Activated T-cell treated with anti-CD3 and anti-CD28 coated beads, Interleukin-2, amount 50 U/mL, for 24 hours (primary cell): ENCODE data around the gene MN1.

Source experiments
- DNase-seq: peaks from one replicate; pipeline ENCODE4 v3.0.0-alpha.2; 2020
- H3K27ac Mint-ChIP-seq: 2 replicates; pipeline ENCODE4 v1.8.0; 2020; ENCODE audit warnings: mild to moderate bottlenecking, mixed read lengths
- H3K27me3 Mint-ChIP-seq: 2 replicates; pipeline ENCODE4 v1.8.0; 2020; ENCODE audit warnings: mixed read lengths
- H3K36me3 Mint-ChIP-seq: 2 replicates; pipeline ENCODE4 v1.8.0; 2020; ENCODE audit warnings: low read depth, mixed read lengths
- H3K4me1 Mint-ChIP-seq: 2 replicates; pipeline ENCODE4 v1.8.0; 2020; ENCODE audit warnings: low read depth, mixed read lengths
- H3K4me3 Mint-ChIP-seq: 2 replicates; pipeline ENCODE4 v1.8.0; 2020; ENCODE audit warnings: mild to moderate bottlenecking, moderate library complexity, mixed read lengths
- H3K9me3 Mint-ChIP-seq: 2 replicates; pipeline ENCODE4 v1.8.0; 2020; ENCODE audit warnings: mixed read lengths

Gene MN1

GRCh38 chr22:27772984-27773498 is 28.5 kb downstream of the MN1 start:
- H3K9me3 Mint-ChIP-seq: no peaks in the 10 kb centered on the region
- H3K27ac Mint-ChIP-seq: no peak overlapping the region

DNA sequence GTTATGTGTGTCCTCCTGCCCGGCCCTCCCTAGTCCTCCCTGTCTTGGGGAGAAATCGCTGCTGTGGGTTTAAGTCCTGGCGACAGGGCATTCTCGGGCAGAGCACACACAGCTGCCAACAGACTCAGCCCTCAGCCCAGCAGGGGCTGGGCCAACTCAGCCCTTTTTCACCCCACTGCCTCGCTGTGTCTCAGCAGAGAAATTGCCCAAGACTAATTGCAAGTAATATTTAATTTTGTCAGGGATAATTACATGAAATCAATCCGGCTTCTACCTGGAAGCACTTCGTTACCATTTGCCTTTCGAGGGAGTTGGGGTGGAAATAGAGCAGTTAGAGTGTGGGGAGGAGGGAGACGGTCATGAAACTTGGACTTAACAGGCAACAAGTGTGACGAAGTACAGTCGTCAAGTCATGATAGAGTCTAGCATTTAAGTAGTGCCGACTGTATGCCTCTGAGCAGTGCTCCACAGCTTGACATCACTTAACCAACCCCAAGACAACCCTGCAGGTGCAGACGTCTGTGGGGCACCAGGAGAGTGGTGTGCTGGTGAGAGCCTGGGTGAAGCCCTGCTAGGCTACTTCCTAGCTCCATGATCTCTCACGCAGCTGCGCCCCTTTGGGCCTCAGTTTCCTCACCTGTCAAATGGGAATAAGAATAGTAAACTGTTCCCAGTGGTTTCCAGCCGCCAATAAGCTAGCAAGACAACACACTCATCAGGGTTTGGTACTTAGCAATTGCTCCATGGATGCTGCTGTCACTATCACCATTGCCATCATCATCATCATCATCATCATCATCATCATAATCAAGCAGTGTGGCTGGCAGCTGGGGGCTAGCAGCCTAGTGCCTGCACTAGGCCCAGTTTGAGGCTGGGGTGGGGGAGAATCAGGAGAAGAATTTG is 29.2 kb downstream of the MN1 start:
- no peak overlapping the region for H3K4me3 Mint-ChIP-seq
- no peak for DNase-seq
- H3K36me3 Mint-ChIP-seq: no peaks in the 10 kb centered on the region
- H3K4me1 Mint-ChIP-seq: no peaks in the 10 kb centered on the region
- H3K27me3 Mint-ChIP-seq: peaks cover 23% of the 10 kb centered on the region
- H3K9me3 Mint-ChIP-seq: no peaks in the 10 kb centered on the region
- H3K27ac Mint-ChIP-seq: no peak overlapping the region

More at GRCh38 chr22:27772984-27773498, 28.5 kb downstream of the MN1 start:
- no peaks in the 10 kb centered on the region for H3K4me1 Mint-ChIP-seq
- H3K36me3 Mint-ChIP-seq: no peaks in the 10 kb centered on the region
- H3K27me3 Mint-ChIP-seq: peaks cover 26% of the 10 kb centered on the region
- no peak for DNase-seq
- H3K4me3 Mint-ChIP-seq: no peak overlapping the region

- DNase-seq: no peak
- Mint-ChIP-seq H3K9me3 (no peaks in the 10 kb centered on the region), H3K27me3 (peaks cover 16% of the 10 kb centered on the region), H3K36me3 (no peaks in the 10 kb centered on the region), H3K27ac (no peak overlapping the region), H3K4me1 (no peaks in the 10 kb centered on the region), H3K4me3 (no peak overlapping the region)
Observed at GRCh38 chr22:27771637-27772036, 29.9 kb downstream of the MN1 start.

DNA sequence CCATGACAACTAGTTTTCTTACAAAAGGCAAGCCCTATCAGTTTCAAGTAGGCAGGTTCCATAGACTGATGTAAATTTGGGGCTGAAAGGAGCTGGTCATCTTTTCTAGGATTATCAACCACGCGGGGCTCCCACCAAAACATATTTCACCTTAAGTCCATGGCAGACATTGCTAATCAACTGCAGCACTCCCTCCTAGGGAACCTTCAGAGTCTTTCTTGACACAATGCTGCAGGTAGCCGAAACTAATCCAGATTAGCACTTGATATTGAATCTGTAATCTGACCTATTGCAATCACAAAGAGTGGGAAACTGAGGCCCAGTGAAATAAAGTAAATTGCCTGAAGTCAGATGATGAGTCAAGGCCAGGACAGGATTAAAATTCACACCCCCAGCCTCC is 32.5 kb downstream of the MN1 start:
- H3K27ac Mint-ChIP-seq: no peak overlapping the region
- H3K4me1 Mint-ChIP-seq: no peaks in the 10 kb centered on the region
- peaks cover 5% of the 10 kb centered on the region for H3K27me3 Mint-ChIP-seq
- no peaks in the 10 kb centered on the region for H3K36me3 Mint-ChIP-seq
- H3K4me3 Mint-ChIP-seq: no peak overlapping the region
- no peak for DNase-seq
- H3K9me3 Mint-ChIP-seq: no peaks in the 10 kb centered on the region

- Mint-ChIP-seq H3K4me1 (no peaks in the 10 kb centered on the region), H3K27ac (no peak overlapping the region), H3K4me3 (no peak overlapping the region), H3K9me3 (no peaks in the 10 kb centered on the region), H3K36me3 (no peaks in the 10 kb centered on the region), H3K27me3 (peaks cover 8% of the 10 kb centered on the region)
- no peak for DNase-seq
Observed at GRCh38 chr22:27768027-27768653, 33.4 kb downstream of the MN1 start.

DNA sequence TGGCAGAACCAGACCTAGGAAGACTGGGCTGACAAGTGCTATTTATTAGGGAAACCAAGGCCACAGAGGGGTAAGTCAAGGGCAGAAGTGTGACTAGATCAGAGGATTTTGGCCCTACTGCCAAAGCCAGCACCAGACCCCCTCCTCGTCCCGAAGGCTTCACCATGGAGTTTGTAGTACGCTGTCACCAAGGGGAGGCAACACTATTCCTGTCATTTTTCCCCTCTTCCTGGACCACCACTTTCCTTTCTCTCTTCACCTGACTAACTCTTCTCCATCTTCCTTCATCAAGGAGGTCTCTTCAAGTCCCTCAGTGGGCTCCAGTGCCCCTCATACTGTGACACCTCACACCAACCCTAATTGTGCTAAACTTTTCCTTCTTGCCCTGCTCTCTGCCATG is 34.9 kb downstream of the MN1 start:
- H3K9me3 Mint-ChIP-seq: no peaks in the 10 kb centered on the region
- no peak overlapping the region for H3K4me3 Mint-ChIP-seq
- H3K27me3 Mint-ChIP-seq: peaks cover 8% of the 10 kb centered on the region
- no peaks in the 10 kb centered on the region for H3K36me3 Mint-ChIP-seq
- no peak for DNase-seq
- no peaks in the 10 kb centered on the region for H3K4me1 Mint-ChIP-seq
- no peak overlapping the region for H3K27ac Mint-ChIP-seq

DNA sequence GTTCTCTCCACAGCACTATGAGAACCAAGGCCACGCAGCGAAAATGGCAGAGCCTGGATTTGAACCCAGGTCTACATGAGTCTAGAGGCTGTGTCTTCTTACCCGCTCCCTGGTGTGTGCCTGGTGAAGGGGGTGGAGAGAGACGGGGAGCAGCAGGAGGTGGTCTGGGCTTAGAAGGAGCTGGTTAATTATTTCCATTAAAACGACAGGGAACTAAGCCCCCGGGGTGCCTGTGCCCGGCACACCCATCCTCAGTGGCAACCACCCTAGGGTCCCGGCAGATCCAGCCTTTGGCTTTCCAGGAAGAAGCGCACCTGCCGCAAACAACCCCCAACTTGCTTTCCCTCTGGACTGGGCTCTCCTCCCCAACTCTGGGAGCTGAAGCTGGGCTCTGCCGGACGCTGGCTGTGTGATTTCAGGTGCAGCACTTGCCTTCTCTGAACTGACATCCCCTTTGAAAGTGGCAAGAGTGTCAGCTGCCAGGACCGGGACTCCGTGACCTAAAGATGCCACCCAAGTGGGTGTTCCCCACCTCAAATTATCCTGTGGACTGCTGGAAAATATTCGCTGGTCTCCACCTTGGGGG is 35.8 kb downstream of the MN1 start:
- no peak for DNase-seq
- H3K4me3 Mint-ChIP-seq: no peak overlapping the region
- no peaks in the 10 kb centered on the region for H3K36me3 Mint-ChIP-seq
- no peaks in the 10 kb centered on the region for H3K9me3 Mint-ChIP-seq
- peaks cover 8% of the 10 kb centered on the region for H3K27me3 Mint-ChIP-seq
- H3K4me1 Mint-ChIP-seq: no peaks in the 10 kb centered on the region
- no peak overlapping the region for H3K27ac Mint-ChIP-seq

- Mint-ChIP-seq H3K36me3 (no peaks in the 10 kb centered on the region), H3K27me3 (peaks cover 6% of the 10 kb centered on the region), H3K4me3 (no peak overlapping the region), H3K27ac (no peak overlapping the region), H3K4me1 (no peaks in the 10 kb centered on the region), H3K9me3 (no peaks in the 10 kb centered on the region)
- DNase-seq: no peak
Observed at GRCh38 chr22:27764722-27765236, 36.8 kb downstream of the MN1 start.

- H3K27ac Mint-ChIP-seq: no peak overlapping the region
- H3K4me3 Mint-ChIP-seq: no peak overlapping the region
- DNase-seq: no peak
- no peaks in the 10 kb centered on the region for H3K9me3 Mint-ChIP-seq
- H3K27me3 Mint-ChIP-seq: peaks cover 5% of the 10 kb centered on the region
- no peaks in the 10 kb centered on the region for H3K36me3 Mint-ChIP-seq
- no peaks in the 10 kb centered on the region for H3K4me1 Mint-ChIP-seq
Observed at GRCh38 chr22:27761665-27762064, 39.9 kb downstream of the MN1 start.

- Mint-ChIP-seq H3K27ac (no peak overlapping the region), H3K9me3 (no peaks in the 10 kb centered on the region), H3K4me3 (no peak overlapping the region), H3K4me1 (no peaks in the 10 kb centered on the region), H3K27me3 (peaks cover 3% of the 10 kb centered on the region), H3K36me3 (no peaks in the 10 kb centered on the region)
- no peak for DNase-seq
Observed at GRCh38 chr22:27761000-27761399, 40.6 kb downstream of the MN1 start.

- no peaks in the 10 kb centered on the region for H3K4me1 Mint-ChIP-seq
- H3K27ac Mint-ChIP-seq: no peak overlapping the region
- DNase-seq: no peak
- no peaks in the 10 kb centered on the region for H3K36me3 Mint-ChIP-seq
- H3K27me3 Mint-ChIP-seq: peaks cover 3% of the 10 kb centered on the region
- H3K9me3 Mint-ChIP-seq: no peaks in the 10 kb centered on the region
- H3K4me3 Mint-ChIP-seq: no peak overlapping the region
Observed at GRCh38 chr22:27760474-27760873, 41.1 kb downstream of the MN1 start.

DNA sequence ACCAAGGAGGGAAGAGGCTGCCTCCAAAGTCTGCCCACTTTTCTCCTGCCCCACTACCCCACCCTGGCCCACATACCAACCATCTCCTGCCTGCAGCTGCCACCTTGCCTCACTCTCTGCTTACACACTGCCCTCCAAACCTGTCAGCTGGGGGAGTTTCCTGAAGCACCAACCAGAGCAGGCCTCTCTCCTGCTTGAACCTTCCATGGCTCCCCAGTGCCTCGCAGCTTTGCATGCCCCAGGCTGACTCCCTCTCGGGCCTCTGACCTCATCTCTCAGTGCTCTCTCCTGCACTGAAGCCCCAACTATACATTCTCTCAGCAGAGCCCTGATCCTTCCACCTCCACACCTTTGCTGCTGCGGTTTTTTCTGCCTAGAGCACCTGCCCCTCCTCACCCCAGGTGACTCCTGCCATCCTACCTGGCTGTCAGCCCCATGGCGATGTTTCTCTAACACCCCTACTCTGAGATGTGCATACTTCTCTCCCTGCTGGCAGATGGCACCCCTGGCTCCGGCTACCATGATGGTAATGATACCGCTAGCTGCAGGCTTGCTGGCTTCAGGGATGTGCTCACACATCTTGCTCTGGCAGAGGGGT is 43.5 kb downstream of the MN1 start:
- H3K36me3 Mint-ChIP-seq: no peaks in the 10 kb centered on the region
- H3K27ac Mint-ChIP-seq: no peak overlapping the region
- H3K27me3 Mint-ChIP-seq: no peaks in the 10 kb centered on the region
- no peaks in the 10 kb centered on the region for H3K4me1 Mint-ChIP-seq
- H3K9me3 Mint-ChIP-seq: no peaks in the 10 kb centered on the region
- H3K4me3 Mint-ChIP-seq: no peak overlapping the region
- no peak for DNase-seq

DNA sequence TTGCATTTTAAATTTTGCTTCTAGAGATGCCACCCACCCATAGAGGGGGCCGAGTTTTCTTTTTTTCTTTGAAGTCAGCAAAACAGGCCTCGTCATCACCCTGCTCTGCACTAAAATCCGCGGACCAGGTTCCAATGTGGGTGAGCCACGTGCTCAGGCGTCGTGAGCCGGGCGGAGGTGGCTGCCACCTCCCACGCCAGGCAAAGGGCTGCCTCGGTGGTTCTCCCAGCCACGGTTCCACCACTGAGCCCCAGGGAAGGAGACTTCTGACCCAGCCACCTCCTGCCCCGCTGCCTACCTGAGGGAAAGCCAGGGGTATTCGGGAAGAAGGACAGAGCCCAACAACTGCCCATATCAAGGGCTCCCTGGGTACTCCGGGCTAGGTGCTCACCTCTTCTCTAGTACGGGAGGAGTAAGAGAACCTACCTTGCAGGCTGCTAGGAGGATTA is 45.3 kb downstream of the MN1 start:
- Mint-ChIP-seq H3K27ac (no peak overlapping the region), H3K4me1 (no peaks in the 10 kb centered on the region), H3K36me3 (no peaks in the 10 kb centered on the region), H3K9me3 (no peaks in the 10 kb centered on the region), H3K4me3 (no peak overlapping the region), H3K27me3 (peaks cover under 1% of the 10 kb centered on the region)
- DNase-seq: no peak

DNA sequence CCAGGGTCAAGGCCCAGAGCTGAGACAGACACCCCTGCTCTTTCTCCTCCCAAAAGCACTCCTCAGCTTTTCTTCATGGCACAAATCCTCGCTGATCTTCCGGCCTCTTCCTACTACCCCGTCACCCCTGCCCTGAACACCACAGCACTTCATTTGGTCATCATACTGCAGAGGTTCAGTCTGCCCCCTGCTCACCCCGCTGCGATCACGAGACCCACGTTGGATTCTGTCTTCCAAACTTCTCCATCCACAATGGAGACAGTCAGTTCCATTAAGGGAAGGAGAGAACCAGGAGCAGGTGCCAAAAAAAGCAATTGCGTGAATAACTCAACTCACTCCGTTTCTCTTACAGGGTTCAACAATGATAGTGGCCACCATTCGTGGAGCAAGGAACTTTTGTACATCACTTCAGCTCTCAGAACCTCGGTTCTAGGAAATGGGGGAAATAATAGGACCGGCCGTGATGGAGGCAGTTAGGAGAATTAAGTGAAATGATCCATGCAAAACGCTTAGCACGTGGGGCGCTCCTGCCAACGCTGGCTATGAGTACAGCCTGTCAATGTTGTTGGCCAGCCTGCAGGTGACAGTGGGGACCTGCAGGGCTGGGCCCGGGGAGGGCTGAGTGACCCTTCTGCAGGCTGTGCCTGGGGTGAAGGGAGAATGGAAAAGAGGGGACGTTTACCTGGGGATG is 45.9 kb downstream of the MN1 start:
- no peaks in the 10 kb centered on the region for H3K9me3 Mint-ChIP-seq
- H3K27ac Mint-ChIP-seq: no peak overlapping the region
- no peak for DNase-seq
- no peak overlapping the region for H3K4me3 Mint-ChIP-seq
- no peaks in the 10 kb centered on the region for H3K36me3 Mint-ChIP-seq
- peaks cover 5% of the 10 kb centered on the region for H3K27me3 Mint-ChIP-seq
- H3K4me1 Mint-ChIP-seq: no peaks in the 10 kb centered on the region
